Glutamatergic neuron (in vitro differentiated cells): ENCODE measurements around the gene COL4A6. TPM values are rescaled to one million over a fixed set of nuclear protein-coding genes. Genes with fewer than 3 reads are reported as not detected.

Experiments
- DNase-seq: peaks from one replicate; pipeline ENCODE4 v3.0.0; 2022
- H3K27ac Mint-ChIP-seq: one replicate; pipeline ENCODE4 v1.8.0; 2020; ENCODE audit warnings: mild to moderate bottlenecking, mixed read lengths, inconsistent platforms; ENCODE audit not compliant: unreplicated experiment
- H3K27me3 Mint-ChIP-seq: one replicate; pipeline ENCODE4 v1.8.0; 2020; ENCODE audit warnings: mild to moderate bottlenecking, moderate library complexity, mixed read lengths, inconsistent platforms; ENCODE audit not compliant: unreplicated experiment
- H3K36me3 Mint-ChIP-seq: one replicate; pipeline ENCODE4 v1.8.0; 2020; ENCODE audit warnings: mild to moderate bottlenecking, mixed read lengths, inconsistent platforms; ENCODE audit not compliant: unreplicated experiment
- H3K4me1 Mint-ChIP-seq: one replicate; pipeline ENCODE4 v1.8.0; 2020; ENCODE audit warnings: mild to moderate bottlenecking, low read depth, mixed read lengths, inconsistent platforms; ENCODE audit not compliant: unreplicated experiment
- H3K4me3 Mint-ChIP-seq: one replicate; pipeline ENCODE4 v1.8.0; 2020; ENCODE audit warnings: mild to moderate bottlenecking, mixed read lengths, inconsistent platforms; ENCODE audit not compliant: unreplicated experiment
- H3K9me3 Mint-ChIP-seq: one replicate; pipeline ENCODE4 v1.8.0; 2020; ENCODE audit warnings: mild to moderate bottlenecking, moderate library complexity, mixed read lengths, inconsistent platforms; ENCODE audit not compliant: unreplicated experiment
- CTCF ChIP-seq: fragments of 200-600 bp; sonication (generic); IDR thresholded peaks from one replicate; pipeline ENCODE4 v1.5.0; 2021; ENCODE audit not compliant: partially characterized antibody, unreplicated experiment
- total RNA-seq: library from RNA; stranded (reverse); fragmentation: NEBNext Ultra II Directional; extraction: Animal tissue kit (Norgen Biotek cat#: 25700); gene quantifications from one replicate; pipeline ENCODE4 v1.2.1, GENCODE V29; 2021; ENCODE audit not compliant: unreplicated experiment

COL4A6 gene
- total RNA-seq, 1 donor from 2014 or later = 0.05 TPM

GRCh38 chrX:108157628-108158027, 280.6 kb downstream of the COL4A6 start:
- DNase-seq = no peak
- Mint-ChIP-seq H3K4me1 (no peaks in the 10 kb centered on the region), H3K9me3 (no peaks in the 10 kb centered on the region), H3K4me3 (no peak overlapping the region), H3K27ac (no peak overlapping the region), H3K36me3 (no peaks in the 10 kb centered on the region), H3K27me3 (no peaks in the 10 kb centered on the region)
- TF ChIP-seq CTCF = no peak

- no peak for TF ChIP-seq CTCF
- no peak overlapping the region for H3K27ac Mint-ChIP-seq
- no peaks in the 10 kb centered on the region for H3K27me3 Mint-ChIP-seq
- DNase-seq = no peak
- no peaks in the 10 kb centered on the region for H3K36me3 Mint-ChIP-seq
- H3K4me1 Mint-ChIP-seq = no peaks in the 10 kb centered on the region
- no peak overlapping the region for H3K4me3 Mint-ChIP-seq
- H3K9me3 Mint-ChIP-seq = no peaks in the 10 kb centered on the region
Observed at GRCh38 chrX:108156934-108157466, 281.2 kb downstream of the COL4A6 start.

GRCh38 chrX:108156082-108156481, 282.1 kb downstream of the COL4A6 start:
- H3K4me3 Mint-ChIP-seq = no peak overlapping the region
- H3K27me3 Mint-ChIP-seq = no peaks in the 10 kb centered on the region
- no peak overlapping the region for H3K27ac Mint-ChIP-seq
- H3K9me3 Mint-ChIP-seq = no peaks in the 10 kb centered on the region
- DNase-seq = no peak
- no peak for TF ChIP-seq CTCF
- no peaks in the 10 kb centered on the region for H3K36me3 Mint-ChIP-seq
- no peaks in the 10 kb centered on the region for H3K4me1 Mint-ChIP-seq

- peaks cover 3% of the 10 kb centered on the region for H3K36me3 Mint-ChIP-seq
- no peak overlapping the region for H3K27ac Mint-ChIP-seq
- H3K4me1 Mint-ChIP-seq = no peaks in the 10 kb centered on the region
Observed at GRCh38 chrX:108148524-108148923, 289.7 kb downstream of the COL4A6 start.

More at GRCh38 chrX:108148524-108148923, 289.7 kb downstream of the COL4A6 start:
- TF ChIP-seq CTCF = no peak
- DNase-seq = no peak
- Mint-ChIP-seq H3K4me3 (no peak overlapping the region), H3K27me3 (no peaks in the 10 kb centered on the region), H3K9me3 (no peaks in the 10 kb centered on the region)
